Activated CD4-positive, alpha-beta T cell treated with anti-CD3 and anti-CD28 coated beads, Interleukin-2, amount 10 ng/mL, durations not matched to agents 24 days and 14 days (primary cell): Measurements from ENCODE around the gene PARVB. TPM values are rescaled to one million over a fixed set of nuclear protein-coding genes. Genes with fewer than 3 reads are reported as not detected.

Experiments
- DNase-seq: peaks from one replicate; pipeline ENCODE4 v3.0.0; 2022
- H3K27ac Mint-ChIP-seq: one replicate; pipeline ENCODE4 v1.8.0; 2022; ENCODE audit warnings: mild to moderate bottlenecking, mixed read lengths
- H3K27me3 Mint-ChIP-seq: one replicate; pipeline ENCODE4 v1.8.0; 2022; ENCODE audit warnings: mixed read lengths
- H3K36me3 Mint-ChIP-seq: one replicate; pipeline ENCODE4 v1.8.0; 2022; ENCODE audit warnings: low read depth, mild to moderate bottlenecking, mixed read lengths
- H3K4me1 Mint-ChIP-seq: one replicate; pipeline ENCODE4 v1.8.0; 2021; ENCODE audit warnings: mixed read lengths
- H3K4me3 Mint-ChIP-seq: one replicate; pipeline ENCODE4 v1.8.0; 2022; ENCODE audit warnings: mild to moderate bottlenecking, moderate library complexity, mixed read lengths
- H3K9me3 Mint-ChIP-seq: one replicate; pipeline ENCODE4 v1.8.0; 2021; ENCODE audit warnings: mixed read lengths
- intact Hi-C: fragments of 100-400 bp; cut with micrococcal nuclease; formaldehyde crosslinking; loops from one replicate; pipeline ENCODE4 v1.15.1; 2023
- total RNA-seq: library from RNA; stranded (reverse); gene quantifications from 2 replicates; pipeline ENCODE4 v1.2.3, GENCODE V29; 2022

Gene PARVB
- total RNA-seq, 1 donor from 2014 or later = 112 TPM

DNA sequence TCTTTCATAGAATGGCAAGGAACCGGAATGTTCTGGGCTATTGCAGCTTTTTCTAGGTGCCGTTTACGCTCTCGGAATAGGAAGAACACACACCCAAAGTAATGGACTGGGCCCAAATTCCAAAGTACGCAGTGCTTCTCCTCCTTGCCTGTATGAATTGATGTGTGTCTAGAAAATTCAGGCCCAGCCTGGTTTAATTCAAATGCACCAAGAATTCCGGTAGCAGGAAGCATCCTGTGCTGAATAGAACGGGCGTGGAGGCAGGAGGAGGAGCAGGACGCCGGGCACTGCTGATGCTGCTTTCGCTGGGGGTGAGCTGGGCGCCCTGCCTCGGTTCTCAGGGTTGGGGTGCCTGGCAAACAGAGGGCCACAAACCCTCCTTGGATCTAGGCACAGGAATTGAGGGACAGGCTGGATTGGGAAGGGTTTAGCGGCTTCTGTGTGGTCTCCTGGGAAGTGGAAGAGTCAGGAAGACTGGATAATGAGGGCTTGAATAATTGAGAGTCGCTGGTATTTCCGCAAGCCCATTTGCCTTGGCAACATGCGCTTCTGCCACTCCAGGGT is 2.0 kb downstream of the PARVB start:
- Mint-ChIP-seq H3K27me3 (no peaks in the 10 kb centered on the region), H3K9me3 (no peaks in the 10 kb centered on the region), H3K4me1 (peaks cover 53% of the 10 kb centered on the region), H3K4me3 (peak overlapping the region; percentile 94), H3K27ac (peak overlapping the region; percentile 100), H3K36me3 (peaks cover 38% of the 10 kb centered on the region)
- DNase-seq = no peak
- intact Hi-C loops = no loop called here

DNA sequence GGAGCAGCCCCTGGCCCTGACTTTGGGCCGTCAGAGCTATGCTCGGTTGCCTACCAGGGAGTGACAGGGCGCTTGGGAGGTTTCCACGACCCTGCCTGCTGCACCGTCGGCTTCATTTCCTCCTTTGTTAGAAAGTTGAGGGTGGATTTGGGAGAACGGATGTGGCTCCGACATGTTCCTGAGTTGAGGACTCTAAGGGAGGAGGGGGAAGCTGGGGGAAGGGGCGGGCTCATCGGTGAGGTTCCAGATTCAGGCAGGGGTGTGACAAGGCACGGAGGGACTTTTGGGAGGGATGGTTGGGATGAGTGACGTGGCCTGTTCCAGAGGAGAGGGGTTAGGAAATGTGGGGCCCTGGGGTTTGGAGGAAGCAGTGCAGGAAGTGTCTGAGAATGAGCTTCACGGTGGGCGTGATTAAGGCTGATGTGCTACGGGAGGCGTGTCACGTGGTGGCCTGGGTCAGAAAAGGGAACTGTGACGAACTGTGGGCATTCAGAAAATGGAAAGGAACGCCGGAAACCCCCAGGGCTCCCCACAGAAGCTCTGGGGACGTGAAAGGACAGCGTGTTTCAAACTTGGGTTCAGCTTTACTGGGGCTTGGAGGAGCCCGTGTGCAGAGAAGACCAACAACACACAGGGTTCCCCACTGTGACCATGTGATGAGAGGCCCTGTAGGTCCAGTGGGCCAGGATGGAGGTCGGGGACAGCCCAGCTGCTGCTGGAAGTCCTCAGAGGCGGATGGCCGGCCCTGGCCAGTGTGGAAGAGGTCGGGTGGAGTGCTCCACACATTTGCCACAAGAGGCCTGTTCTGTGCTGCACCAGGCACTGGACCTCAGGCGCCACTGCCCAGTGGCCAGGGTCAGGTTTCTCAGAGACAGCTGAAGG is 2.8 kb downstream of the PARVB start:
- no peaks in the 10 kb centered on the region for H3K9me3 Mint-ChIP-seq
- H3K4me1 Mint-ChIP-seq = peaks cover 59% of the 10 kb centered on the region
- peak overlapping the region; percentile 94 for H3K4me3 Mint-ChIP-seq
- peak overlapping the region; percentile 100 for H3K27ac Mint-ChIP-seq
- peaks cover 36% of the 10 kb centered on the region for H3K36me3 Mint-ChIP-seq
- peak; percentile 93 for DNase-seq
- intact Hi-C loops = no loop called here
- no peaks in the 10 kb centered on the region for H3K27me3 Mint-ChIP-seq

DNA sequence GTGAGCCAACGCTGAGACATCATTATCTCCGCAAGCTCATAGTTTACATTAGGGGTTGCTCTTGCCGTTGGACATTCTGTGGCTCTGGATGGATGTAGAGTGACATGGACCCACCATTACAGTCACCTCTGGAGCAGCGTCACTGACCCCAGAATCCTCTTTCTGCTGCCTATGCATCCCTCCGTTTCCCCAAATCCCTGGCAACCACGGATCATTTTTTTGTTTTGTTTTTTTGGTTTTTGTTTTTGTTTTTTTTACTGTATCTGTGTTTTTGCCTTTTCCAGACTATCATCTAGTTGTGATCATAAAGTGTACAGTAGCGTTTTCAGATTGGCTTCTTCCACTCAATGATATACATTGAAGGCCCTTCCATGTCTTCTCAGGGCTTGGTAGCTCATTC is 4.0 kb downstream of the PARVB start:
- Mint-ChIP-seq H3K4me3 (peak overlapping the region; percentile 12), H3K36me3 (peaks cover 30% of the 10 kb centered on the region), H3K27me3 (no peaks in the 10 kb centered on the region), H3K9me3 (no peaks in the 10 kb centered on the region), H3K4me1 (peaks cover 57% of the 10 kb centered on the region), H3K27ac (peak overlapping the region; percentile 73)
- no peak for DNase-seq
- intact Hi-C loops = no loop called here

DNA sequence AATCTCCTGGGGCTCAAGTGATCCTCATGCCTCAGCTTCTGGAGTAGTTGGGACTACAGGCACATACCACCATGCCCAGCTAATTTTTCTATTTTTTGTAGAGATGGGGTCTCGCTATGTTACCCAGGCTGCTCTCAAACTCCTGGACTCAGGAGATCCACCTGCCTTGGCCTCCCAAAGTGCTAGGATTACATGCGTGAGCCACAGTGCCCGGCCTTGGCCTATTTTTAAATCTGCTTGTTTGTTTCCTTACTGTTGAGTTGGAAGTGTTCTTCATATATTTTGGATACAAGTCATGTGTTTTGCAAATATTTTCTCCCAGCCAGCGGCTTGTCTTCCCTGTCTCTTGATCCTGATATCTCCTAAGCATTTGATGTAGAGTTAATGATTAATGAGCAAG is 5.0 kb downstream of the PARVB start:
- no peak for DNase-seq
- Mint-ChIP-seq H3K9me3 (no peaks in the 10 kb centered on the region), H3K27me3 (no peaks in the 10 kb centered on the region), H3K4me1 (peaks cover 58% of the 10 kb centered on the region), H3K4me3 (no peak overlapping the region), H3K27ac (peak overlapping the region; percentile 48), H3K36me3 (peaks cover 26% of the 10 kb centered on the region)
- intact Hi-C loops = no loop called here

DNA sequence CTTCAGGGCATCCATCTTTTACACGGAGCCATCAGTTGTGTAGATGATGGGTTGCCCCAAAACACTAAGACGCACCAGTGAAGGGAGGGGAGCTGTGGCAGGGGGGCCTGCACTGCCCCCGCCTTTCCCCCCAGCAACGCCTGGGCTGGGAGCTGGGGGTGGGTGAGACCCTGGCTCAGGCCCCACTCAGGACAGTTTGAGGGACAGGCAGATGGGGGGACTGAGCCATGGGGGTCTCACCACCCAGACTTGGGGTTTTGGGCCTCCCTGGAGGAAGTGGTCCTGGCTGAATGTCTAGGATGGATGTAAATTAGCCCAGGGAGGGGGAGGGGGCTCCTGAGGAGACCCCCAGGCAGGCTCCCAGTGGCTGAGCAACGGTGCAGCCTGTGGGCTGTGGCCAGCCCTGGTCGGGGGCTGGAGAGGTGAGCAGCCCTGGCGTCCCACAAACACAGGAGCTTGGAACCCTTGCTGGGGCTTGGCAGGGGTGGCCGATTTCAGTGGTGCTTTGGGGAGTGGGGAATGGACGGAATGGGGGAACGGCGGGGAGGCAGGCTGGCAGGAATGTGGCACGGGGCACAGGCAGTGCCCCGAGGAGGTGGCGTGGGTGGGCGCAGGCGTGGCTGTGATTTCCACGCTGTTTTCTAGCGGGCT is 6.1 kb downstream of the PARVB start:
- intact Hi-C loops = no loop called here
- Mint-ChIP-seq H3K9me3 (no peaks in the 10 kb centered on the region), H3K27me3 (no peaks in the 10 kb centered on the region), H3K4me1 (peaks cover 55% of the 10 kb centered on the region), H3K4me3 (no peak overlapping the region), H3K27ac (peak overlapping the region; percentile 8), H3K36me3 (peaks cover 24% of the 10 kb centered on the region)
- no peak for DNase-seq

DNA sequence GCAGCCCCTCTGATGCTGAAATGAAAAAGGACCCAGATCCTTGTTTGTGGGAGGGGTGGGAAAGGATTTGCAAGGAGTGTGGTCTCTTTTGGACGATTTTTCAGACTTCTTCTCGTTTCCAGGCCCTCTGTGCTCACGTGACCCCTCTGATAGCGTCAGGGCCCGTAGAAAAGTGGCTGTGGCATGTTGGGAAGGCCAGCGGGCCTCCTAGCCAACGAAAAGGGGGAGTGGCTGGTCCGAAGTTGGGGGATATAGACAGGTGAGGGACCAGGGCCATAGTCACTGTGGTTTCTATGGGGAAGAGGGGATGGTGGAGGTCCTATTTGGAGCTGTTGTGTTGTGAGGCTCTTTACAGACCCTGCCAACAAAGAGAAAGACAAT is 6.6 kb downstream of the PARVB start:
- no peak for DNase-seq
- intact Hi-C loops = no loop called here
- Mint-ChIP-seq H3K9me3 (no peaks in the 10 kb centered on the region), H3K4me1 (peaks cover 50% of the 10 kb centered on the region), H3K27me3 (no peaks in the 10 kb centered on the region), H3K36me3 (peaks cover 20% of the 10 kb centered on the region), H3K27ac (peak overlapping the region; percentile 90), H3K4me3 (no peak overlapping the region)

DNA sequence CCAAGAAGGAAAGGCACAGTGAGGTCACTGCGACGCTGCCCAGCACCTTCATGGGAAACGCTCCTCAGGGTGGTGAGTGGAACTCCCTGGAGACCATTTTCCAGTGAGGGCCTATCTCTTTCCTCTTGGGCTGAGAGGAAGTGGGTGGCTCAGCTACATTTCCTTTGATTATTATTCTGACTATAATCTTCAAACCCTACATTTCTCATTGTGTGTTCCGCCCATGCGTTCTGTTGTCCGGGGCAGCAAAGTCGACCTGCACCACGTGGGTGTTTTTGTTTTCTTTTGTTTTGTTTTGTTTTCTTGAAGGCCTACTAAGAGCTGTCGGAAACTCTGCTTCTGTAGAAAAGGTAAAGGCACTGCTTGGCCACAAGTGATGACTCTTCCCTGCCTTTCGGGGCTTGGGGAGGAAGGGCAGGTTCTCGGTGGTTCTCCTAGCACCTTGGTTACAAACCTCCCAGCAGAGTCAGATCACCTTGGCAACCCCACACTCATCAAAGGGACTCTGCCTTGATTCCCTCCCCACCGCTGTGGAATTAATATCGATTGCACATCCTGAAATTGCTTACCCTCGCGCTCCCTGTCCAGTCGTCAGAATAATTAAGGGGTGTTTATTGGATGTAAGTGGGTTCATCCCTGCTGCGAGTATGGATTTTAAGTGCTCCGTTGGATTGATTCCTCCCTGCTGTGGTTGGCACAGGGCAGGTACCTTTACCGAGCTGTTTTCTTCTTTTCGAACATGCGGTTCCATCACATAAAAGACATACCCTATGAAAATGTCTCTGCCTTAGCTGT is 7.3 kb downstream of the PARVB start:
- H3K27ac Mint-ChIP-seq = peak overlapping the region; percentile 90
- no peaks in the 10 kb centered on the region for H3K27me3 Mint-ChIP-seq
- peaks cover 18% of the 10 kb centered on the region for H3K36me3 Mint-ChIP-seq
- no peaks in the 10 kb centered on the region for H3K9me3 Mint-ChIP-seq
- peaks cover 45% of the 10 kb centered on the region for H3K4me1 Mint-ChIP-seq
- intact Hi-C loops = no loop called here
- peak; percentile 76 for DNase-seq
- peak overlapping the region; percentile 65 for H3K4me3 Mint-ChIP-seq

DNA sequence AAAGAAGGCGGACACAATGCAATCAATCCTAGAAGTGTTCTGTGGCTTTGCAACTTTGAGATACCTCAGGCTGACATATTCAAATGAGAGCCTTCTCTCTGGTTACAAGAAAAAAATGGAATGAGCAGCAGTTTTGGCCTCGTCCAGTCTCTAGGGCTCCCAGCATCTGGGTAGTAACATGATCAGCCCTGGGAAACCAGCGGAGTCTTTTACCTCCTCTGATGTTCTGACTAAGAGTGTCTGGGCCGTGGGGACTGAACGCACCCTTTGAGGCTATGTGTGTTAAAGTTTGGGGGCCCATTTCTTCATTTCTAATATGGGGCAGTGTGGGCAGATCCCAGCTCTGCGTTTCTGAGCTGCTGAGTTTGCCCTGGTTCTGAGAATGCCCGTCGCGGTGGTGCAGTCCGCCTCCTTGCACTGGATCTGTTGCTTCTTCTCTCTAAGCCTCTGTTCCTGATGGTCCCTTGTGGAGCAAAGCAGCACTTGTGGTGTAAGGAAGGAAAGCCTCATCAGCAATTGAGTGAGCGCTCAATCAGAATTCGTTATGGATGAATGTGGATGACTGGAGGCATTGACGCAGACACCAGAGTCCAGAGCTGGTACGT is 8.1 kb downstream of the PARVB start:
- H3K27me3 Mint-ChIP-seq = no peaks in the 10 kb centered on the region
- intact Hi-C loops = no loop called here
- no peak overlapping the region for H3K4me3 Mint-ChIP-seq

DNA sequence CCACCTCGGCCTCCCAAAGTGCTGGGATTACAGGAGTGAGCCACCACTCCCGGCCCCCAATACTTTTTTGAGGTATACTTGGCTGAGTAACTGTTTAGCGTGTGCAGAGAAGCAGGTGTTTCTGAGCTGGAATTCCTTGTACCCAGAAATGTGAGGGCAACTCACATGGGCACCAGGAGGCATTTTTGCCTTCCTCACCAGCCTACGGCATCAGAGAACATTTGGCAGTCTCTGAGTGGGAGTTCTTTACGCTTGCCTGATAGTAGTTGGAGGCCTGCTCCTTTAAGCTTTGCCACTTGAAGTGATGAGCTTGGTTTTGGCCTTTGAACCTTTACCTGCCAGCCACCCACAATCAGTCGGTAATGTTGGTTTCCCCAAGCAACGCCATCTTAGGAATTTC is 9.2 kb downstream of the PARVB start:
- no peak for DNase-seq
- Mint-ChIP-seq H3K4me3 (no peak overlapping the region), H3K36me3 (peaks cover 10% of the 10 kb centered on the region), H3K27me3 (no peaks in the 10 kb centered on the region), H3K4me1 (peaks cover 31% of the 10 kb centered on the region), H3K9me3 (no peaks in the 10 kb centered on the region), H3K27ac (no peak overlapping the region)
- intact Hi-C loops = no loop called here

More for the DNA sequence above, 8.1 kb downstream of the PARVB start:
- no peak for DNase-seq
- Mint-ChIP-seq H3K4me1 (peaks cover 36% of the 10 kb centered on the region), H3K27ac (peak overlapping the region; percentile 24), H3K36me3 (peaks cover 14% of the 10 kb centered on the region), H3K9me3 (no peaks in the 10 kb centered on the region)

DNA sequence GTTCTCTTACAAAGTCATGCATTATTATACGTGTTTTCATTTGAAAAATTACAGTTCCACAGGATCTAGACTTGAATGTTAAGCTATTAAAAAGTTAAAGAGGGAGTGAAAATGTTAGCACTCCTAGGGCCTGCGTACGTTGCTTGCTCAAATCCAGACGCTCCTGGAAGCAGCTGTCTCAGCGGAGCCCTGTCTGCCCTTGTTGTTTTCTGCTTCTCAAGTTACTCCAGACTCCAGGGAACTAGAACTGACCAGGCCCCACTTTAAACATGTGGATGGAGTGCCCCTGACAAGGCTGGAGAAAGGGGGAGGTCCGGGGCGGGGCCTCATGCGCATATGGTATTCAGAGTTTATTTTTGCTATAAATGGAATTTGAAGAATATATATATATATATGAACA is 9.6 kb downstream of the PARVB start:
- no peak overlapping the region for H3K27ac Mint-ChIP-seq
- H3K4me1 Mint-ChIP-seq = peaks cover 28% of the 10 kb centered on the region
- intact Hi-C loops = no loop called here
- peaks cover 6% of the 10 kb centered on the region for H3K36me3 Mint-ChIP-seq
- no peaks in the 10 kb centered on the region for H3K27me3 Mint-ChIP-seq
- no peak for DNase-seq
- no peaks in the 10 kb centered on the region for H3K9me3 Mint-ChIP-seq
- H3K4me3 Mint-ChIP-seq = no peak overlapping the region

DNA sequence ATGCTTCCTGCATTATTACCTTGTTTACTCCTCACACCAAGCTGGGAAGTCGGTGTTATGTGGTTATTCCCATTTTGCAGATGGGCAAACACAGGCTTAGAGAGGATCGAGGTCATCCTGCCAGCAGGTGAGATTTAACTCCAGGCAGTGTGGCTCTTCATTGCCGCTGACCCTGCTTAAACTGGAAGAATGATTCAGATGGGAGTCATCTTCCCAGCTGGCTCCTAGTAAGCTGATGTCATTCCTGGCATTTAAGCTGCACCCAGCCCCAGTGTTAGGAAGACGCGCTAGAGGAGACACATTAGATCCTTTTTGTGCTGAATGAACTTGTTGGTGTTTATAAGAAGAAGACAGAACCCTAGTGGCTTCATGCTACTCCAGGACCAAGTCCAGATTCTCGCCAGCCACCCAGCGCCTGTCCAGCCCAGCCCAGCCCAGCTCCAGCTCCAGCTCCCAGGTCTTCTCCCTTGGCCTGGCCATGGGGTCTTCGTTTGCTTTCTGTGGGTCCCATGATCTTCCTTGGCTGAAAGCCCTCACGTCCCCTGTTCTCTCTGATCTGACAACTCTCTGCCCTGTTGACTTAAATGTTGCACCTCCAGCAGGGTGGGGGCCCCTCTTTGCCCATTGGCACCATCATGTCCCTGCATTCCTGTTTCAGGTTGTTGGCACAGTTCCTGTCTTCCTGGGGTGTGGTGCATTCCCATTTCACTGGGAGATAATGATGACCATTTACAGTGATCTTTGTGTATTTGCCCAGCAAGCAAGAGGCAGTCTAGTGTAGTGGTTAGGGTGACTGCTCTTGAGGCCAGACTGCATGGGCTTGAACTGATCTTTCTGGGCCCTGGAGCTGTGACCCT is 13.6 kb downstream of the PARVB start:
- Mint-ChIP-seq H3K9me3 (no peaks in the 10 kb centered on the region), H3K4me3 (no peak overlapping the region), H3K4me1 (peaks cover 18% of the 10 kb centered on the region), H3K27me3 (no peaks in the 10 kb centered on the region), H3K36me3 (no peaks in the 10 kb centered on the region), H3K27ac (no peak overlapping the region)
- intact Hi-C loops = no loop called here
- DNase-seq = no peak

DNA sequence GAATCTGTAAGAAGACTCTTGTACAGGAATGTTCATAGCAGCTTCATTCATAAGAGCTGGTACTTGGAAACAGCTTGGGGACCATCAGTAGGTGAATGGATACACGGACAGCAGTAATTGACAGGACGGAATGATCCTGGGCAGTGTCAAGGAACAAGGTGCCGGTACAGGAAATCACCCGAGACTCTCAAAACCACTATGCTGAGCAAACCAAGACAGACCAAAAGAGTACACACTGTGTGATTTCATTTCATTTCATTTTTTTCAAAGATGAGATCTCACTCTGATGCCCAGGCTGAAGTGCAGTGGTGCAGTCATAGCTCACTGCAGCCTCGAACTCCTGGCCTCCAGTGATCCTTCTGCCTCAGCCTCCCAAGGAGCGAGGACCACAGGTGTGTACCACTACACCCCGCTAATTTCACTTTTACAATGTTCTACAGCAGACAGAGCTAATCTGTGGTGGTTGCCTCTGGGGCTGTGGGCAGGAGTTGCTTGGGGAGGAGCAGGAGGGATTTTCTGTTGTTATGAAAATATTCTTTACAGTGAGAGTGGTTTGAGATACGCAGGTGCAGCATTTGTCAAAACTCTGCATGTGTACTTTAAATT is 15.6 kb downstream of the PARVB start:
- H3K4me1 Mint-ChIP-seq = peaks cover 19% of the 10 kb centered on the region
- peak overlapping the region; percentile 7 for H3K27ac Mint-ChIP-seq
- intact Hi-C loops = no loop called here

More for the DNA sequence above, 15.6 kb downstream of the PARVB start:
- H3K27me3 Mint-ChIP-seq = no peaks in the 10 kb centered on the region
- H3K9me3 Mint-ChIP-seq = no peaks in the 10 kb centered on the region
- no peak overlapping the region for H3K4me3 Mint-ChIP-seq
- no peaks in the 10 kb centered on the region for H3K36me3 Mint-ChIP-seq
- DNase-seq = no peak
